Mesothelial cell of epicardium (in vitro differentiated cells): ENCODE results near the gene IL17RE. TPM values are rescaled to one million over a fixed set of nuclear protein-coding genes. Genes with fewer than 3 reads are reported as not detected.
A peak's percentile ranks its signal among the peaks of the same experiment; 100 is the strongest.

ENCODE experiments used
- DNase-seq, 2 experiments: peaks; one replicate each; pipeline ENCODE4 v3.0.0; 2021; ENCODE audit warnings: low spot score in 2 of 2; ENCODE audit not compliant: unreplicated experiment in 2 of 2
- H3K27ac Mint-ChIP-seq: 2 replicates; pipeline ENCODE4 v1.8.0; 2021; ENCODE audit warnings: mixed read lengths
- H3K27me3 Mint-ChIP-seq: 2 replicates; pipeline ENCODE4 v1.8.0; 2021; ENCODE audit warnings: low read depth, mixed read lengths
- H3K36me3 Mint-ChIP-seq: 2 replicates; pipeline ENCODE4 v1.8.0; 2021; ENCODE audit warnings: mixed read lengths
- H3K4me1 Mint-ChIP-seq: 2 replicates; pipeline ENCODE4 v1.8.0; 2021; ENCODE audit warnings: mixed read lengths
- H3K4me3 Mint-ChIP-seq: 2 replicates; pipeline ENCODE4 v1.8.0; 2021; ENCODE audit warnings: mild to moderate bottlenecking, moderate library complexity, mixed read lengths
- H3K9me3 Mint-ChIP-seq: 2 replicates; pipeline ENCODE4 v1.8.0; 2021; ENCODE audit warnings: mixed read lengths
- CTCF ChIP-seq: fragments of 200-600 bp; sonication (generic); IDR thresholded peaks from one replicate; pipeline ENCODE4 v1.5.0; 2021; ENCODE audit warnings: antibody characterized with exemption; ENCODE audit not compliant: unreplicated experiment
- total RNA-seq: library from RNA; stranded (reverse); gene quantifications from 3 replicates; pipeline ENCODE4 v1.2.1, GENCODE V29; 2021

The IL17RE gene
- total RNA-seq, 1 donor from 2014 or later: 24.1 TPM

- peaks cover 12% of the 10 kb centered on the region for H3K36me3 Mint-ChIP-seq
- H3K9me3 Mint-ChIP-seq: no peaks in the 10 kb centered on the region
- no peak for DNase-seq
- no peak overlapping the region for H3K4me3 Mint-ChIP-seq
- no peak overlapping the region for H3K27ac Mint-ChIP-seq
- peaks cover 5% of the 10 kb centered on the region for H3K4me1 Mint-ChIP-seq
- H3K27me3 Mint-ChIP-seq: no peaks in the 10 kb centered on the region
- no peak for TF ChIP-seq CTCF
Observed at GRCh38 chr3:9942934-9943690, 40.5 kb downstream of the IL17RE start.

DNA sequence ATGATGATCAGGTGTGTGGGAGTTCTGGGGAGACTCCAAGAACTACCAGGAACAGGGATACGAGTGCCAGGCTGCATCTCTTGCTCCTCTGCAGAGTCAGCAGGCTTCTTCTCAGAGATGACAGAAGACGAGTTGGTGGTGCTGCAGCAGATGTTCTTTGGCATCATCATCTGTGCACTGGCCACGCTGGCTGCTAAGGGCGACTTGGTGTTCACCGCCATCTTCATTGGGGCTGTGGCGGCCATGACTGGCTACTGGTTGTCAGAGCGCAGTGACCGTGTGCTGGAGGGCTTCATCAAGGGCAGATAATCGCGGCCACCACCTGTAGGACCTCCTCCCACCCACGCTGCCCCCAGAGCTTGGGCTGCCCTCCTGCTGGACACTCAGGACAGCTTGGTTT lies 41.6 kb downstream of the IL17RE start:
- Mint-ChIP-seq H3K9me3 (no peaks in the 10 kb centered on the region), H3K27me3 (no peaks in the 10 kb centered on the region), H3K36me3 (peaks cover 10% of the 10 kb centered on the region), H3K27ac (no peak overlapping the region), H3K4me1 (peaks cover 5% of the 10 kb centered on the region), H3K4me3 (no peak overlapping the region)
- TF ChIP-seq CTCF: no peak
- no peak for DNase-seq

DNA sequence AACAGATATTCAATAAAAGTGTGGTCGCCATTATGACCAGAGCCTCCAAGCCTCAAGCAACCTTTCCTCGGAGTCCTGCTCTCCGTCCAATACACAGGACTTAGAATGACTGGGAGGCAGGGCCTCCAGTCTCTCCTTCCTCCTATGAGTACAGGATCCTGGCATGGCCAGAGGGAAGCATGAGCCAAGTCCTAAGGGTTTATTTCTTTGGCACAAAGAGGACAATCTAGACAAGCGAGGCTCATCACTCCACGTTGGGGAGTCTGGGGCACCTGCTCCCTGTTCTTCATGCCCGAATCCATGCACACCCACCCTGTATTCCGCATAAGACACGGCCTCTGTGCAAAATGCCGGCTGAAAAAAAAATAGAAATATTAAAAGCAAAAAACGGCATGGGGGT lies 42.7 kb downstream of the IL17RE start:
- Mint-ChIP-seq H3K4me3 (peak overlapping the region; percentile 39), H3K27me3 (no peaks in the 10 kb centered on the region), H3K36me3 (peaks cover 8% of the 10 kb centered on the region), H3K4me1 (peaks cover 5% of the 10 kb centered on the region), H3K9me3 (no peaks in the 10 kb centered on the region), H3K27ac (no peak overlapping the region)
- no peak for TF ChIP-seq CTCF
- DNase-seq: no peak

DNA sequence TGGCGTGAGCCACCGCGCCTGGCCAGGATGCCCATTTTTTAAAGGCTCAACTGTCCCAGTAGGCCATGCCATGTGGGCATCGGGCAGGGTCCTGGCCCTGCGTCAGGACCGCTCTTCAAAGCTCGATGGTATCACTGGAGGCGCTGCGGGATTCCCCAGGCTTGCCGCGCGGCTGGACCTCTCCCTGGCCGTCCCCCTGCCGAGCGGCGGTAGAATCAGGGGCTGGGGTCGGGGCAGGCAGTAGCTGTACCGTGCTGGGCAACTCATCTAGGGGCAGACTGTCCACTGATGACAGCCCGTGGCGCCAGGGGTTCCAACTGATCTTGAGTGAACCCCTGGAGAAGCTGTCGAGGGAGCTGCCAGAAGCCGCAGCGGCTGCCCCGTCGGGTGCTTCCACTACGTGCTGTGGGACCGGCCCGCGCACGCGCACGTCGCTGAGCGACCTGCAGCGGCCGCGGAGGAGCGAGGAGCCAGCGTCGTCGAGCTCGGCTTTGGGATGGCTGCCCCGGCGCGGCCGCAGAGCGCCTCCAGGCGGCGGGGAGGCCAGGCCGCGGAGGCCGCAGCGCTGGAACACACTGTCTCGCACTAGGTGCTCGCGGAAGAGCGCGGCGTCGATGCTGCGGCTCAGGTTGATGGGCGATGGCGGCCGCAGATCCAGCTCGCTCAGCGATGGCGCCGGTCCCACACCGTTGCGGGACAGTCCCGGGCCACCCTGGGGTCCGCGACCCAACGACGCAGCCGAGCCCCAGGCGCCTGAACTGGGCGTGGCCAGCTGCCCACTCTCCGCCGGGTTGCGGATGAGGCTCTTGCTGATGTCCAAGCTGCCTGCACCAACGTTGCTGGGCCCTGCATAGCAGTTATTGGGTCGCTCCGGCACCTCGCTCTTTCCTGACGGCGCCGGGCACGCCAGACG lies 43.7 kb downstream of the IL17RE start:
- peak; percentile 77 to 86 for DNase-seq
- peak; percentile 45 for TF ChIP-seq CTCF
- Mint-ChIP-seq H3K9me3 (no peaks in the 10 kb centered on the region), H3K27ac (peak overlapping the region; percentile 80), H3K4me3 (peak overlapping the region; percentile 76), H3K4me1 (peaks cover 5% of the 10 kb centered on the region), H3K27me3 (no peaks in the 10 kb centered on the region), H3K36me3 (peaks cover 3% of the 10 kb centered on the region)

- Mint-ChIP-seq H3K4me1 (peaks cover 5% of the 10 kb centered on the region), H3K4me3 (peak overlapping the region; percentile 76), H3K27me3 (no peaks in the 10 kb centered on the region), H3K36me3 (peaks cover 3% of the 10 kb centered on the region), H3K9me3 (no peaks in the 10 kb centered on the region), H3K27ac (no peak overlapping the region)
- peak in 1 of 2 experiments; percentile 71 for DNase-seq
- peak; percentile 20 for TF ChIP-seq CTCF
Observed at GRCh38 chr3:9947025-9947995, 44.7 kb downstream of the IL17RE start.
